Mucosa of rectum (tissue), 2 donors: ENCODE measurements around the gene CMAS.
"Not testable (repeated sequence)": the region's sequence is repeated elsewhere in the genome, so short reads cannot be mapped to it uniquely, and the experiment has no call there.

Source experiments
- H3K27ac ChIP-seq, 2 donors: one replicate each; pipeline ENCODE4 v1.7.0; 2013; ENCODE audit warnings: inconsistent platforms in 2 of 2, low read depth in 2 of 2, low read length in 2 of 2
- H3K27me3 ChIP-seq, 2 donors: one replicate each; pipeline ENCODE4 v1.7.0; 2013; ENCODE audit warnings: low read length in 2 of 2; ENCODE audit not compliant: control insufficient read depth in 2 of 2, insufficient read depth in 2 of 2
- H3K36me3 ChIP-seq, 2 donors: one replicate each; pipeline ENCODE4 v1.7.0; 2013; ENCODE audit warnings: low read length in 2 of 2; ENCODE audit not compliant: control insufficient read depth in 2 of 2, insufficient read depth in 2 of 2
- H3K4me1 ChIP-seq, 2 donors: one replicate each; pipeline ENCODE4 v1.7.0; 2013; ENCODE audit warnings: low read length in 2 of 2, mild to moderate bottlenecking in 1 of 2; ENCODE audit not compliant: control insufficient read depth in 2 of 2, insufficient read depth in 2 of 2
- H3K4me3 ChIP-seq, 2 donors: one replicate each; pipeline ENCODE4 v1.7.0; 2013; ENCODE audit warnings: low read length in 2 of 2
- H3K9ac ChIP-seq, 2 donors: one replicate each; pipeline ENCODE4 v1.7.0; 2013; ENCODE audit warnings: low read length in 2 of 2, low read depth in 1 of 2, mild to moderate bottlenecking in 1 of 2
- H3K9me3 ChIP-seq, 2 donors: one replicate each; pipeline ENCODE4 v1.7.0; 2013; ENCODE audit warnings: low read length in 2 of 2; ENCODE audit not compliant: control insufficient read depth in 2 of 2
- donor health status: healthy.
- donor health status: Normal muscosa, but diverticular disease.

The CMAS gene

DNA sequence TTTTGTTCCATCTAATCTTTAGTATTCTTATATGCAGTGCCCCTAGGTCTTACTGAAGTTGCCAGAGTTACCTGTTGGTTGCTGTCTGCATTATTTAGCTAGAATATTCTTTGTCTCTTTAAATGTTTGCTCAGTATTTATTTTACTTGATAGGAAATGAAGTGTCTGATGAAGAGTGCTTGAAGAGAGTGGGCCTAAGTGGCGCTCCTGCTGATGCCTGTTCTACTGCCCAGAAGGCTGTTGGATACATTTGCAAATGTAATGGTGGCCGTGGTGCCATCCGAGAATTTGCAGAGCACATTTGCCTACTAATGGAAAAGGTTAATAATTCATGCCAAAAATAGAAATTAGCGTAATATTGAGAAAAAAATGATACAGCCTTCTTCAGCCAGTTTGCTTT is 18.9 kb downstream of the CMAS start:
- H3K27me3 ChIP-seq, result no peaks in the 10 kb centered on the region
- H3K9me3 ChIP-seq, result no peaks in the 10 kb centered on the region
- H3K4me1 ChIP-seq, result no peaks in the 10 kb centered on the region
- no peak overlapping the region for H3K9ac ChIP-seq
- H3K36me3 ChIP-seq, result peaks cover 31 to 39% of the 10 kb centered on the region in 2 donors
- no peak overlapping the region for H3K27ac ChIP-seq
- no peak overlapping the region for H3K4me3 ChIP-seq

DNA sequence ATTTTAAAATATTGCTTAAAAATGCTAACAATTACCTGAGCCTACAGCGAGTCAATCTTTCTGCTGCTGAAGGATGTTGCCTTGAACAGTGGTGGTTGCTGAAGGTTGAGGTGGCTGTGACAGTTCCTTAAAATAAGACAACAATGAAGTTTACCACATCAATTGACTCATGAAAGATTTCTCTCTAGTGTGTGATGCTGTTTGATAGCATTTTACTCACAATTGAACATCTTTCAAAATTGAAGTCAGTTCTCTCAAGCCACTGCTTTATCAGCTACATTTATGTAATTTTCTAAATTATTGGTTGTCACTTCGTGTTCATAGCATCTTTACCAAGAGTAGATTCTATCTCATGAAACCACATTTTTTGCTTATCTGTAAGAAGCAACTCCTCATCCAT is 20.3 kb downstream of the CMAS start:
- Histone ChIP-seq H3K4me1 (no peaks in the 10 kb centered on the region), H3K36me3 (peaks cover 26 to 32% of the 10 kb centered on the region in 2 donors), H3K9me3 (no peaks in the 10 kb centered on the region), H3K4me3 (no peak overlapping the region), H3K9ac (no peak overlapping the region), H3K27me3 (no peaks in the 10 kb centered on the region), H3K27ac (no peak overlapping the region)

DNA sequence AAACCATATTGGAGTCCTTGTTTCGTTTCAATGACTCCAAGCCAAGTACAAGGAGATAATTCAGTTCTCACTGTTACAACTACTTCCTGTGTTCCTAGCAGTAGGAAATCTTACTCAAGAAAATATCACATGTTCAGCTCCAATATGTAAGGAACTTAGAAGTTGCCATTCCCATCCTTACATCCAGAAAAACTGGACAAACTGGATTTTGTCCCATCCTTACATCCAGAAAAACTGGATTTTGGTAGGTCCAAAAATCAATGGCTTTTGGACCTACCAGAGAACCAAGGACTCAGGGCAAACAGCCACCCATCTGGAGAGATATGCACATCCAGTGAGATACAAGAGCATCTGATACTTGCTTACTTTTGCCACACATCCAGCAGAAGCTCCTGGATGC is 23.8 kb downstream of the CMAS start:
- Histone ChIP-seq H3K4me3 (no peak overlapping the region), H3K36me3 (peaks cover 10 to 16% of the 10 kb centered on the region in 2 donors), H3K9me3 (no peaks in the 10 kb centered on the region), H3K9ac (no peak overlapping the region), H3K27me3 (no peaks in the 10 kb centered on the region), H3K4me1 (no peaks in the 10 kb centered on the region), H3K27ac (no peak overlapping the region)

DNA sequence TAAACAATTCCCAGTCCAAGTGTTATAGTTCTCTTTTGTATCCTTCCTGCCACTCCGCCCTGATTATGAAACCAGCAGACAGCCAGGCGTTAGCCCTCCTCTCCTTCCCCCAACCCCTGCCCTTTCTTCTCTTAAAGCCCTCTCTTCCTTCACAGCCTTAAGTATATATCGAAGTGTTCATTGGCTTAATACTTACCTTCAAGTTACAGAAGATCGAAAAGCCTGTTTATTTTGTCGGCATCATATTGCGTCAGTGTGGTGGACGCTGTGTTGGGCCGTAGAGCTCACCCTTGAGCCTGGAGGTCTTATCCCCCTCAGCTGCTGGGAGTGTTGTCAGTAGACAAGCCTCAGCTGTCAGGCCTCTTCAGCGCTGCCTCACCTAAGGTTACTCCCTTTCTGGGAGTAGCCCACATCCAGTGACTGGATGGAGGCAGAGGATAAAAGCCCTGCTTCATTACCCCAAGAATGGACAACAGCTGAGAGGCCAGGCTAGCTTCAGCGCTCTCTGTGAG is 36.2 kb downstream of the CMAS start:
- Histone ChIP-seq H3K27me3 (no peaks in the 10 kb centered on the region), H3K9ac (no peak overlapping the region), H3K4me3 (no peak overlapping the region), H3K9me3 (no peaks in the 10 kb centered on the region), H3K4me1 (no peaks in the 10 kb centered on the region), H3K36me3 (no peaks in the 10 kb centered on the region), H3K27ac (no peak overlapping the region)

DNA sequence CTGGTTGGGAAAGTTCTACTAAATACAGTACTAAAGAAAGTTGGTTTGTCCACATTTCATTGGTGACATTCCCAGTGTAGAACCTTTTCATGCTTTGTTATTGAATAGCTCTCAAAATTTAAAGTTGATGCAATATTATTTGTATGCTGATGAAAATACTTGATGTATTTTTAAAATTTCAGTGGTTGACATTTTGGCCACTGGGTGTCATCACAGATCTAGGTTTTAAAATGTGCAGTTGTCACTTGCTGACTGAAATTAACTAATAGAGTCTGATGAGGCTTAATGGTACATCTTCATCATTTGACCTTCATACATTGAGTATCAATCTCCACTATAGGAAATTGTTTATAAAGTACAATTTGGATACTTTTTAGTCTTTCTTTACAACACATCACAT is 37.1 kb downstream of the CMAS start:
- no peaks in the 10 kb centered on the region for H3K9me3 ChIP-seq
- no peak overlapping the region for H3K9ac ChIP-seq
- no peaks in the 10 kb centered on the region for H3K36me3 ChIP-seq
- H3K4me1 ChIP-seq, result no peaks in the 10 kb centered on the region
- no peak overlapping the region for H3K27ac ChIP-seq
- H3K27me3 ChIP-seq, result no peaks in the 10 kb centered on the region
- no peak overlapping the region for H3K4me3 ChIP-seq

DNA sequence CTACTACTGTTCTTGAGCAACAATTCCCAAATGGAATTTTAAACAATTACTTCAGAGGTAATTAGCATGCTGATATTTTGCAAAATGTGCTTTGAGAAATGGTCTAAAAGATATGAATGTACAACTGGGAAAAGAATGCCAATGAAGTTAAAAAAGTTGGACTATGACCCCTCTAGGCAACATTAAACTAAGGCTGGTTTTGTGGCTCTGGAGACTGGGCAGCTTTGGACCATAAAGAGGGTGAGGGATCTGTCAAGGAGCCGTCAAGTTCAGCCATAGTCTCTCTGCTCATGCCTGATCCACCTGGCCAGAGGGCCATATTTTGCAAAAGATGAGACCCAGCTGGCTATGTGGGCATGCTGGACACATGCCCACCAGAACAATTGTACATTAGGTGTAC is 38.8 kb downstream of the CMAS start:
- Histone ChIP-seq H3K9ac (no peak overlapping the region), H3K9me3 (no peaks in the 10 kb centered on the region), H3K27ac (no peak overlapping the region), H3K4me3 (no peak overlapping the region), H3K36me3 (no peaks in the 10 kb centered on the region), H3K4me1 (no peaks in the 10 kb centered on the region), H3K27me3 (no peaks in the 10 kb centered on the region)

DNA sequence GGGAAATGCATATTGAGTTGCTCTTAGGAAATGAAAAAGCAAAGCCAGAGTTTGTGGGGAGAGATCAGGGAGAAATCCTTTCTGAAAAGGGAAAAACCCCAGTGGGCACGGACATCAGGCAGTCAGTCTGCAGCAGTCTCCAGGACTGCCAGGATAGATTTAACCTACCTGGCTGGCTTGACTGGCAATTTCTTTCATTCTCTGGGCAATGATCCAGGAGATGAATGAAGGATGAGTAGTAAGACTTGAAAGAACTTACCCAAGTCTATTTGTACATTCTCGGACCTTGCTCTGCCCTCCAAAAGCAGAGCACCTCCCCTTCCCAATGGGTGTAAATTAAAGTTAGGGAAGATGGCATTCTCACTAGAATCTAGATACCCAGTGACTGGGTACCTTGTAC is 42.9 kb downstream of the CMAS start:
- no peaks in the 10 kb centered on the region for H3K4me1 ChIP-seq
- H3K36me3 ChIP-seq, result no peaks in the 10 kb centered on the region
- no peak overlapping the region for H3K27ac ChIP-seq
- no peaks in the 10 kb centered on the region for H3K9me3 ChIP-seq
- H3K9ac ChIP-seq, result no peak overlapping the region
- H3K4me3 ChIP-seq, result no peak overlapping the region
- H3K27me3 ChIP-seq, result no peaks in the 10 kb centered on the region

DNA sequence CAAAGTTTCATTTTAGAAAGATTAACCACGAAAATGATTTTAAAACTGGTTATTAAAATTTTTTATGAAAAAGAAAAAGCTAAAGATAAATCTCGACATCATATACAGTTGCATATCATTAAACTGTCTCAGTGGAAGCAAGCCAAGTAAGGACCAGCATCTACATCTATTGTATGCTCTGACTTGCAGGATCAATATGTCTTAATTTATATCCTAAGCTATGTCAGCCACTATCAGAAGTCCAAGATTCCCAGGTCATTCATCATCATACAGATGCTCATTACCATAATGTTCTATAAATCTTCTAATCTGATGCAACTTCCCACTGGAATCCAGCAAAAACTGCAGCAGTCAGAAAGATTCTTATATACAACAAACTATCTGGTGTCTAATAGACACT is 43.5 kb downstream of the CMAS start:
- Histone ChIP-seq H3K27me3 (no peaks in the 10 kb centered on the region), H3K4me1 (no peaks in the 10 kb centered on the region), H3K9ac (no peak overlapping the region), H3K27ac (no peak overlapping the region), H3K36me3 (no peaks in the 10 kb centered on the region), H3K4me3 (no peak overlapping the region), H3K9me3 (no peaks in the 10 kb centered on the region)

DNA sequence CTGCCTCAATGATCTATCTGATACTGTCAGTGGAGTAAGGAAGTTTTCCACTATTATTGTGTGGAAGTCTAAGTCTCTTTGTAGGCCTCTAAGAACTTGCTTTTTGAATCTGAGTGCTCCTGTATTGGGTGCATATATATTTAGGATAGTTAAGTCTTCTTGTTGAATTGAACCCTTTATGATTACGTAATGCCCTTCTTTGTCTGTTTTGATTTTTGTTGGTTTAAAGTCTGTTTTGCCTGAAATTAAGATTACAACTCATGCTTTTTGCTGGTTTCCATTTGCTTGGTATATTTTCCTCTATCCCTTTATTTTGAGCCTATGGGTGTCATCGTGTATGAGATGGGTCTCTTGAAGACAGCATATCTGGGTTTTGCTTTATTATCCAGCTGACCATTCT is 53.0 kb downstream of the CMAS start:
- H3K27me3 ChIP-seq, H3K9me3 ChIP-seq, H3K4me3 ChIP-seq, H3K4me1 ChIP-seq, H3K27ac ChIP-seq, H3K36me3 ChIP-seq, H3K9ac ChIP-seq: not testable (repeated sequence)

DNA sequence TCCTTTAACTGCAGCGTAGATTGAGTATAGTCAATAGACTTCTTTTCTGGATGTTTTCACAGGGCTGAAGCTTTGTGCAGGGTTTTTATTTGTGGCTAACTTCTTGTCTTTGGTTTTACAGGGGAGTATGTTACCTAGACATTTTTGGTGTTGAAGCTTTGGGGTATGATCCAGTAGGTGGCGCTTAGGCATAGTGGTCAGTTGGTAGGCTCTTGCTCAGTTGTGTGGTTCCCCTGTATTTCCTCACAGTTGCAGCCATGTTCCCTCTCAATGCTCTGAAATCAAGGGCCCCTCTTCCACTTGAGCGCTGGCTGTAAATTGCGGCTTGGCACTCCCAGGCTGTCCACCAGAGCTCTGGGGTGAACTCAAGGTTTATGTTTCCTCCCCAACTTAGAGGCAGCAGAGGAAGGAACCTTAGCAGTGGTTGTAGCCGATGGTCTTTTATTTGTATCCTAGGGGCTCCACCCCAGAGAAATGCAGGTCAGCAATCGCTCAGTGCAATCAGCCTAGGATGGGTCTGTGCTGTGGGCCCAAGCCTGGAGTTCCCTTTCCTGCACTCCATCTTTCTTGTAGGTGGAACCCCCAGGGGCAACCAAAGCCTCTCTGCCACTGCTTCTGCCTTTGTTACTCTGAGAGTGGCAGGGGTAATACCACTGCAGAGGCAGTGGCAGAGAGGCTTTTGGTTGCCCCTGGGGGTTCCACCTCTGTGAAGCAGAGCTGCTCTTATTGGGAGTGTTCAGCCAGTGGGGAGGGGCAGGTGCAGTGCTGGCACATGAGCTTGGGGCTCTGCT is 55.1 kb downstream of the CMAS start:
- Histone ChIP-seq H3K27me3 (no peaks in the 10 kb centered on the region), H3K4me1 (no peaks in the 10 kb centered on the region), H3K9ac (no peak overlapping the region), H3K36me3 (no peaks in the 10 kb centered on the region), H3K9me3 (no peaks in the 10 kb centered on the region), H3K27ac (no peak overlapping the region), H3K4me3 (no peak overlapping the region)
